K562 (cell line): ENCODE data around the gene PTPRC. TPM values are rescaled to one million over a fixed set of nuclear protein-coding genes. Genes with fewer than 3 reads are reported as not detected.

Experiments used
- ATAC-seq: fragments of 200-7000 bp; cut with Tn5 transposase; 3 replicates; pipeline ENCODE4 v1.9.1; 2020; ENCODE audit warnings: moderate library complexity
- BruUV-seq: library from RNA; stranded (reverse); fragments of 400-500 nt; replicated peaks from 2 replicates; lab custom pipeline; 2021; lab: Mats Ljungman, UMichigan
- CTCF ChIA-PET: fragments of 300-600 bp; formaldehyde crosslinking; extraction: SDS; loops from one replicate; lab custom pipeline; 2021; ENCODE audit warnings: low intra/inter-chr PET ratio; lab: Yijun Ruan, JAX
- POLR2A ChIA-PET: fragments of 300-600, 350-650 bp; sonication (Branson Sonifier 250); formaldehyde crosslinking; extraction: SDS; loops from one replicate; lab custom pipeline; 2021; ENCODE audit warnings: antibody characterized with exemption, inconsistent platforms; lab: Yijun Ruan, JAX
- DNase-seq, 4 experiments: peaks; one replicate each; pipeline versions ENCODE4 v3.0.0 to v3.0.0-alpha.2; 2011 to 2018; ENCODE audit warnings: low spot score in 3 of 4, mixed read lengths in 3 of 4; ENCODE audit errors: extremely low read depth in 1 of 4
- FAIRE-seq: peaks from 2 replicates; lab custom pipeline; 2011; peaks lifted over from hg19 to GRCh38; lab: Jason Lieb, UNC
- H2AFZ ChIP-seq: 2 replicates; pipeline ENCODE4 v1.6.0; 2011; ENCODE audit warnings: low read depth, low read length, control low read depth, inconsistent platforms
- H3K27ac ChIP-seq: fragments of 200-600 bp; 3 replicates; pipeline ENCODE4 v1.8.0; 2011; ENCODE audit warnings: low read depth, mild to moderate bottlenecking, control low read depth, inconsistent platforms, low read length, moderate library complexity, mixed read lengths; ENCODE audit errors: extremely low read depth
- H3K27me3 ChIP-seq, 2 experiments: fragments of 300-600 bp in 1 of 2; 2 replicates in 1 of 2; 3 replicates in 1 of 2; pipeline versions ENCODE4 v1.6.0 to v1.8.0; 2011; ENCODE audit warnings: inconsistent platforms in 2 of 2, low read length in 2 of 2, mild to moderate bottlenecking in 1 of 2, mixed read lengths in 1 of 2, moderate library complexity in 1 of 2; ENCODE audit not compliant: control insufficient read depth in 2 of 2, insufficient read depth in 2 of 2
- H3K36me3 ChIP-seq: fragments of 300-600 bp; 3 replicates; pipeline ENCODE4 v1.8.0; 2011; ENCODE audit warnings: mild to moderate bottlenecking, low read length, inconsistent platforms; ENCODE audit not compliant: control insufficient read depth, insufficient read depth
- H3K4me1 ChIP-seq, 2 experiments: fragments of 200-600 bp in 1 of 2; replicated peaks in 1 of 2; 2 replicates in 1 of 2; 3 replicates in 1 of 2; pipeline versions ENCODE4 v1.5.1 to v1.8.0; 2011; ENCODE audit warnings: inconsistent platforms in 2 of 2, low read length in 2 of 2, mild to moderate bottlenecking in 1 of 2, mixed read lengths in 1 of 2, moderate library complexity in 1 of 2; ENCODE audit not compliant: control insufficient read depth in 2 of 2, insufficient read depth in 2 of 2
- H3K4me2 ChIP-seq: 2 replicates; pipeline ENCODE4 v1.6.1; 2011; ENCODE audit warnings: low read length, control low read depth, inconsistent platforms, mixed read lengths; ENCODE audit not compliant: insufficient read depth
- H3K4me3 ChIP-seq: fragments of 200-600 bp; sonication (generic), shearing (Covaris generic); 2 replicates; pipeline ENCODE4 v1.5.1; 2016; ENCODE audit warnings: control low read depth, inconsistent platforms
- H3K79me2 ChIP-seq: fragments of 200-600 bp; 3 replicates; pipeline ENCODE4 v1.8.0; 2011; ENCODE audit warnings: low read length, inconsistent platforms; ENCODE audit not compliant: control insufficient read depth, insufficient read depth
- H3K9ac ChIP-seq, 2 experiments: 2 replicates each; pipeline versions ENCODE4 v1.6.0 to v1.6.1; 2011; ENCODE audit warnings: low read depth in 2 of 2, low read length in 2 of 2, control low read depth in 1 of 2, inconsistent platforms in 1 of 2, mild to moderate bottlenecking in 1 of 2, mixed read lengths in 1 of 2; ENCODE audit not compliant: insufficient read depth in 1 of 2
- H3K9me1 ChIP-seq: one replicate; pipeline ENCODE4 v1.6.0; 2011; ENCODE audit warnings: inconsistent platforms, mild to moderate bottlenecking, low read length, moderate library complexity; ENCODE audit not compliant: control insufficient read depth, insufficient read depth
- H3K9me3 ChIP-seq: replicated peaks from 2 replicates; pipeline ENCODE4 v1.5.1; 2011; ENCODE audit warnings: low read depth, low read length, inconsistent platforms; ENCODE audit not compliant: control insufficient read depth, insufficient read depth
- H4K20me1 ChIP-seq: replicated peaks from 2 replicates; pipeline ENCODE4 v1.6.1; 2011; ENCODE audit warnings: low read length, inconsistent platforms, mixed read lengths; ENCODE audit not compliant: control insufficient read depth, insufficient read depth
- SETDB1 ChIP-seq: IDR thresholded peaks from one replicate; pipeline ENCODE4 v1.6.1; 2012; ENCODE audit warnings: low read length, control low read depth, inconsistent platforms
- SMAD3 ChIP-seq: fragments of 450-650 bp; formaldehyde crosslinking; conservative IDR thresholded peaks from 2 replicates; pipeline ENCODE4 v1.4.0; 2020; ENCODE audit warnings: mild to moderate bottlenecking
- TEAD1 ChIP-seq, 2 experiments: fragments of 450-650 bp in 1 of 2; sonication (generic) in 1 of 2; formaldehyde crosslinking; IDR thresholded peaks; 2 replicates each; pipeline versions ENCODE4 v1.4.0 to v1.8.0; 2020 to 2022; ENCODE audit warnings: mild to moderate bottlenecking in 2 of 2, missing genetic modification reagents in 1 of 2
- ZNF318 ChIP-seq, 2 experiments: fragments of 450-650 bp; IDR thresholded peaks; 2 replicates each; pipeline ENCODE4 v1.6.1; 2016; ENCODE audit warnings: mild to moderate bottlenecking in 2 of 2, borderline replicate concordance in 1 of 2, low read depth in 1 of 2, moderate library complexity in 1 of 2
- WGBS: fragments of 100-300 bp; shearing (Covaris generic); methylation state at CpG from one replicate; pipeline ENCODE4 v1.1.6; 2016; ENCODE audit warnings: low coverage, mixed read lengths; ENCODE audit not compliant: insufficient coverage; ENCODE audit errors: missing lambda C conversion rate; 5-methylcytosine and 5-hydroxymethylcytosine counted together
- in situ Hi-C: fragments of 300-500 bp; cut with MboI; formaldehyde crosslinking; loops from 4 replicates; pipeline ENCODE4 v1.15.0; 2018; ENCODE audit warnings: inconsistent platforms, mixed read lengths
- intact Hi-C: fragments of 100-400 bp; cut with micrococcal nuclease; formaldehyde crosslinking; loops from 2 replicates; pipeline ENCODE4 v1.14.2; 2022
- polyA plus RNA-seq, 8 experiments: library from polyadenylated mRNA; depleted of rRNA in 4 of 8; stranded (reverse) in 5 of 8; unstranded in 3 of 8; fragments of >200 nt; fragmentation: Nextera tagmentation in 2 of 8; fragmentation: Illumina TruSeq in 1 of 8; extraction: Ambion mirVana in 2 of 8; extraction: Trizol in 1 of 8; gene quantifications; 2 replicates each; pipeline versions ENCODE4 v1.2.1 to v1.2.3, GENCODE V29; 2011 to 2014; ENCODE audit warnings: inconsistent platforms in 1 of 8, missing spikeins in 1 of 8
- total RNA-seq, 7 experiments: library from RNA; depleted of rRNA in 6 of 7; stranded (reverse); fragments of >200 nt in 6 of 7; fragmentation: Illumina TruSeq in 2 of 7; extraction: Trizol in 2 of 7; gene quantifications; 2 replicates each; pipeline versions ENCODE4 v1.2.1 to v1.2.3, GENCODE V29; 2011 to 2021; ENCODE audit warnings: low replicate concordance in 1 of 7

PTPRC gene
- total and polyA plus RNA-seq, 9 of the 15 experiments (the other 6 are each of a cell fraction or from before 2014, with no cell fraction given) = 7.1 to 107 (median 62.9) TPM

- no peak for DNase-seq
- in situ Hi-C loops = no loop called here
- Histone ChIP-seq H2AFZ (no peak overlapping the region), H3K27me3 (no peaks in the 10 kb centered on the region), H3K9me3 (no peaks in the 10 kb centered on the region), H3K9me1 (no peaks in the 10 kb centered on the region), H3K4me3 (no peak overlapping the region), H3K36me3 (peaks cover 3% of the 10 kb centered on the region; the same call in 1 of the 3 replicates), H3K79me2 (peaks cover 55% of the 10 kb centered on the region), H3K9ac (no peak overlapping the region), H3K27ac (no peak overlapping the region), H3K4me2 (no peak overlapping the region), H4K20me1 (no peaks in the 10 kb centered on the region), H3K4me1 (peaks cover 0 to 23% of the 10 kb centered on the region in 2 experiments; a peak in 2 of 5 replicates)
- POLR2A ChIA-PET = no interaction called here
- no peak for ATAC-seq
- intact Hi-C loops = no loop called here
- CTCF ChIA-PET = no interaction called here
- no TSS peak for BruUV-seq
- FAIRE-seq = no peak
- WGBS = 42% methylated on average over 7 of the region's 7 CpGs
- TF ChIP-seq SMAD3 = no peak
- no peak for TF ChIP-seq SETDB1
- no peak for TF ChIP-seq ZNF318 (IDR thresholded peaks at IDR 0.05; ENCODE audit: borderline replicate concordance in 1 of 2, low read depth in 1 of 2)
- no peak for TF ChIP-seq TEAD1 (CRISPR knock-in tag; IDR thresholded peaks at IDR 0.05)
Measured at GRCh38 chr1:198651650-198652400, 13.0 kb downstream of the PTPRC start.
